ENCODE measurements around the gene GAREM1.

GRCh38 chr18:32507093-32507492 lies 36.4 kb upstream of the GAREM1 start:
- TF ChIP-seq CTCF (conservative IDR thresholded peaks at IDR 0.05 in 1 of 2, IDR thresholded peaks at IDR 0.05 in 1 of 2; ENCODE audit: extremely low read depth in 1 of 2, insufficient read depth in 1 of 2, low read depth in 1 of 2, low read length in 2 of 2) = no peak
- TF ChIP-seq EZH2 (IDR thresholded peaks at IDR 0.05; ENCODE audit: borderline replicate concordance, low read length) = no peak

All from mammary epithelial cell (primary cell).